HG03103 (cell line): Measurements from ENCODE around the gene ARL8B.
"Not testable (repeated sequence)": the region's sequence is repeated elsewhere in the genome, so short reads cannot be mapped to it uniquely, and the experiment has no call there.

Experiments
- ATAC-seq: cut with Tn5 transposase; IDR thresholded peaks from one replicate; pipeline ENCODE4 v1.9.1; 2021; ENCODE audit warnings: low read depth; ENCODE audit not compliant: unreplicated experiment

Gene ARL8B

GRCh38 chr3:5106933-5107334 lies 15.2 kb upstream of the ARL8B start:
- not testable (repeated sequence) for ATAC-seq

- ATAC-seq = no peak
Measured at GRCh38 chr3:5110337-5110736, 11.8 kb upstream of the ARL8B start.

- no peak for ATAC-seq
Measured at GRCh38 chr3:5112043-5112442, 10.0 kb upstream of the ARL8B start.

GRCh38 chr3:5113726-5114125 lies 8.4 kb upstream of the ARL8B start:
- ATAC-seq = not testable (repeated sequence)

GRCh38 chr3:5115506-5116162 lies 6.5 kb upstream of the ARL8B start:
- ATAC-seq = no peak

- ATAC-seq = no peak
Measured at GRCh38 chr3:5116538-5116937, 5.6 kb upstream of the ARL8B start.

GRCh38 chr3:5120446-5120845 lies 1.6 kb upstream of the ARL8B start:
- ATAC-seq = no peak

GRCh38 chr3:5122741-5123706 lies 932 bp downstream of the ARL8B start:
- peak; percentile 8 for ATAC-seq

- ATAC-seq = no peak
Measured at GRCh38 chr3:5123937-5124336, 1.8 kb downstream of the ARL8B start.

GRCh38 chr3:5126586-5126985 lies 4.5 kb downstream of the ARL8B start:
- ATAC-seq = no peak

- ATAC-seq = no peak
Measured at GRCh38 chr3:5128849-5129248, 6.8 kb downstream of the ARL8B start.

GRCh38 chr3:5133239-5134018 lies 11.3 kb downstream of the ARL8B start:
- ATAC-seq = no peak

- no peak for ATAC-seq
Measured at GRCh38 chr3:5134019-5134391, 11.9 kb downstream of the ARL8B start.

- no peak for ATAC-seq
Measured at GRCh38 chr3:5134499-5134898, 12.4 kb downstream of the ARL8B start.

- peak; percentile 61 for ATAC-seq
Measured at GRCh38 chr3:5136211-5136918, 14.3 kb downstream of the ARL8B start.

- ATAC-seq = no peak
Measured at GRCh38 chr3:5136919-5137429, 14.9 kb downstream of the ARL8B start.

- no peak for ATAC-seq
Measured at GRCh38 chr3:5138214-5138981, 16.3 kb downstream of the ARL8B start.

GRCh38 chr3:5140230-5140621 lies 18.1 kb downstream of the ARL8B start:
- peak; percentile 46 for ATAC-seq

GRCh38 chr3:5140839-5141238 lies 18.7 kb downstream of the ARL8B start:
- ATAC-seq = no peak

GRCh38 chr3:5141760-5142159 lies 19.7 kb downstream of the ARL8B start:
- ATAC-seq = no peak
